Nephron (organoid): ENCODE results near the gene AKNA.

Source experiments
- H3K27ac Mint-ChIP-seq, 3 experiments: 2 replicates each; pipeline ENCODE4 v1.8.0; 2020; ENCODE audit warnings: mixed read lengths in 3 of 3, mild to moderate bottlenecking in 2 of 3, moderate library complexity in 1 of 3
- H3K27me3 Mint-ChIP-seq: 2 replicates; pipeline ENCODE4 v1.8.0; 2021; ENCODE audit warnings: low read depth, mild to moderate bottlenecking, moderate library complexity, mixed read lengths
- H3K36me3 Mint-ChIP-seq: 2 replicates; pipeline ENCODE4 v1.8.0; 2020; ENCODE audit warnings: low read depth, mixed read lengths
- H3K4me1 Mint-ChIP-seq: 2 replicates; pipeline ENCODE4 v1.8.0; 2020; ENCODE audit warnings: mixed read lengths
- H3K4me3 Mint-ChIP-seq, 3 experiments: 2 replicates each; pipeline ENCODE4 v1.8.0; 2020; ENCODE audit warnings: mild to moderate bottlenecking in 3 of 3, mixed read lengths in 3 of 3, moderate library complexity in 2 of 3
- H3K9me3 Mint-ChIP-seq: 2 replicates; pipeline ENCODE4 v1.8.0; 2020; ENCODE audit warnings: mixed read lengths
- CTCF ChIP-seq, 3 experiments: fragments of 200-600 bp; sonication (generic); IDR thresholded peaks; one replicate each; pipeline ENCODE4 v1.5.0; 2021; ENCODE audit warnings: antibody characterized with exemption in 3 of 3; ENCODE audit not compliant: unreplicated experiment in 3 of 3

Gene AKNA

GRCh38 chr9:114408645-114409044 is 20.9 kb upstream of the AKNA start:
- no peak for TF ChIP-seq CTCF (IDR thresholded peaks at IDR 0.05; ENCODE audit: unreplicated experiment in 3 of 3)
- no peak overlapping the region for H3K27ac Mint-ChIP-seq

GRCh38 chr9:114407889-114408288 is 20.1 kb upstream of the AKNA start:
- peaks cover 3% of the 10 kb centered on the region for H3K36me3 Mint-ChIP-seq
- H3K27ac Mint-ChIP-seq = no peak overlapping the region
- H3K27me3 Mint-ChIP-seq = peaks cover 13% of the 10 kb centered on the region
- no peak overlapping the region for H3K4me3 Mint-ChIP-seq
- H3K4me1 Mint-ChIP-seq = peaks cover under 1% of the 10 kb centered on the region
- H3K9me3 Mint-ChIP-seq = no peaks in the 10 kb centered on the region
- no peak for TF ChIP-seq CTCF (IDR thresholded peaks at IDR 0.05; ENCODE audit: unreplicated experiment in 3 of 3)

More at GRCh38 chr9:114408645-114409044, 20.9 kb upstream of the AKNA start:
- Mint-ChIP-seq H3K4me3 (no peak overlapping the region), H3K9me3 (no peaks in the 10 kb centered on the region), H3K27me3 (peaks cover 12% of the 10 kb centered on the region), H3K36me3 (peaks cover 3% of the 10 kb centered on the region), H3K4me1 (peaks cover 9% of the 10 kb centered on the region)

- TF ChIP-seq CTCF (IDR thresholded peaks at IDR 0.05; ENCODE audit: unreplicated experiment in 3 of 3) = no peak
- H3K27me3 Mint-ChIP-seq = peaks cover 13% of the 10 kb centered on the region
- H3K27ac Mint-ChIP-seq = no peak overlapping the region
- peaks cover 3% of the 10 kb centered on the region for H3K36me3 Mint-ChIP-seq
- no peak overlapping the region for H3K4me3 Mint-ChIP-seq
- no peaks in the 10 kb centered on the region for H3K9me3 Mint-ChIP-seq
- no peaks in the 10 kb centered on the region for H3K4me1 Mint-ChIP-seq
Measured at GRCh38 chr9:114406441-114406840, 18.7 kb upstream of the AKNA start.

DNA sequence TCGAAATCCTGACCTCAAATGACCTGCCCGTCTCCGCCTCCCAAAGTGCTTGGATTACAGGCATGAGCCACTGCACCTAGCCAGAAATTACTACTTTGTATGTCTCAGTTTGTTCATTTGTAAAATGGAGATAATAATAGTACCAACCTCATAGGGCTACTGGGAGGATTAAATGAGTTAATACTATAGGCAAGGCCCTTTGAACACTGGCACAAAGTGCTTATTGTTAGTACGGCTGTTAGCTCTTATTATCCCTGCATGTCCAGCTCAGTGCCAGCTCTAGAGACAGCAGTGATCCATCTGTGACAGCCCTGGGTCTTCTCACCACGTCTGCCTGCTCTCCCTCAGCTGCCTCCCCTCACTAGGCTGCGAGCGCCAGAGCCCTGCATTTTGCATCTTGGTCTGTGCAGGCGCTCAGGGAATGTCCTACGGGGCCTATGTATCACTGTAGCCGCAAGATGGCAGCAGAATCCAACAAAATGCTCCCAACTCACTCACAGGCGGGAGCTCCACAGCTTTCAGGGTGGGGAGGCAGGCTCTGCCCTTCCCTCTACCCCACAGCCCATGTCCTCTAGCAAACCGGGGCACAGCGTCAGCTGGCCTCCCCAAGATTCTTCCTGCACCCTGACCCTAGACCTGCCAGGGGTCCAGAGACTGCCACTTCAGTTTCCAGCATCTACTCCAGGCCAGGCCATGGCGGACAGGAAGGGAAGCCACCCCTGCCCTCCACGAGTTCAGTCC is 17.7 kb upstream of the AKNA start:
- Mint-ChIP-seq H3K4me3 (no peak overlapping the region), H3K27me3 (peaks cover 13% of the 10 kb centered on the region), H3K36me3 (peaks cover 3% of the 10 kb centered on the region), H3K4me1 (no peaks in the 10 kb centered on the region), H3K27ac (peak overlapping the region in 1 of 3 experiments; percentile 66), H3K9me3 (no peaks in the 10 kb centered on the region)
- TF ChIP-seq CTCF (IDR thresholded peaks at IDR 0.05; ENCODE audit: unreplicated experiment in 3 of 3) = peak; percentile 77 to 89 (median 85)

GRCh38 chr9:114404531-114404930 is 16.7 kb upstream of the AKNA start:
- Mint-ChIP-seq H3K36me3 (peaks cover 3% of the 10 kb centered on the region), H3K9me3 (no peaks in the 10 kb centered on the region), H3K4me3 (no peak overlapping the region), H3K27ac (no peak overlapping the region), H3K27me3 (peaks cover 13% of the 10 kb centered on the region), H3K4me1 (no peaks in the 10 kb centered on the region)
- TF ChIP-seq CTCF (IDR thresholded peaks at IDR 0.05; ENCODE audit: unreplicated experiment in 3 of 3) = no peak
